ENCODE data around the gene PEAR1. TPM values are rescaled to one million over a fixed set of nuclear protein-coding genes. Genes with fewer than 3 reads are reported as not detected.
A peak's percentile ranks its signal among the peaks of the same experiment; 100 is the strongest.

PEAR1 gene
- polyA plus RNA-seq, 1 of the 3 experiments (the other 2 are of a cell fraction) = 1.2 TPM

- TF ChIP-seq YY1 (IDR thresholded peaks at IDR 0.05; ENCODE audit: low read depth) (no peak), TAF1 (IDR thresholded peaks at IDR 0.05; ENCODE audit: borderline replicate concordance, low read depth, low read length) (no peak), EP300 (IDR thresholded peaks at IDR 0.05; ENCODE audit: borderline replicate concordance in 1 of 2, low read depth in 1 of 2, low read length in 1 of 2) (no peak), NRF1 (IDR thresholded peaks at IDR 0.05; ENCODE audit: low read depth, low read length) (no peak), SMC3 (IDR thresholded peaks at IDR 0.05; ENCODE audit: low read depth, low read length) (no peak), JUND (IDR thresholded peaks at IDR 0.05) (no peak)
Measured at GRCh38 chr1:156925154-156926010, 31.9 kb downstream of the PEAR1 start (continued).

- H3K9me3 ChIP-seq = no peaks in the 10 kb centered on the region
- H3K27ac ChIP-seq (ENCODE audit: low read depth in 2 of 2, low read length in 1 of 2) = peak overlapping the region in 1 of 2 experiments; percentile 50; a peak in 2 of 4 replicates
- H3K9ac ChIP-seq = no peak overlapping the region
- H2AFZ ChIP-seq (ENCODE audit: low read depth) = no peak overlapping the region
- peaks cover 15% of the 10 kb centered on the region for H3F3A ChIP-seq (replicated peaks; ENCODE audit: insufficient read depth)
- no peaks in the 10 kb centered on the region for H3K27me3 ChIP-seq (ENCODE audit: insufficient read depth)
- 36% methylated on average over 3 of the region's 3 CpGs for WGBS (ENCODE audit: low lambda C conversion rate)
- H3K4me2 ChIP-seq = no peak overlapping the region
- no peak overlapping the region for H3K4me3 ChIP-seq (ENCODE audit: low read depth in 2 of 2, low read length in 1 of 2)
- H3K9me2 ChIP-seq = no peaks in the 10 kb centered on the region
- POLR2A ChIA-PET = interaction anchor here (0.8 to 2.7 kb wide), 2 partner anchors 13 to 66 kb away, joined by 3 to 15 read pairs; partner anchors contain the start of gene NTRK1
- H3K4me1 ChIP-seq (ENCODE audit: control insufficient read depth in 1 of 2, insufficient read depth in 2 of 2, low read depth in 1 of 2, low read length in 1 of 2) = peaks cover 5 to 25% of the 10 kb centered on the region in 2 experiments; a peak in 2 of 4 replicates
- H3K79me2 ChIP-seq (ENCODE audit: insufficient read depth) = no peaks in the 10 kb centered on the region
- peak; percentile 78 for DNase-seq
- CTCF ChIA-PET = interaction anchor here (0.8 to 12.9 kb wide), 11 partner anchors 9 to 241 kb away, joined by 3 to 308 read pairs (median 65); partner anchors contain the start of genes INSRR, NTRK1 and PEAR1
- no peaks in the 10 kb centered on the region for H4K20me1 ChIP-seq (ENCODE audit: insufficient read depth)
- H3K36me3 ChIP-seq (replicated peaks in 1 of 2; ENCODE audit: control insufficient read depth in 1 of 2, insufficient read depth in 2 of 2, low read length in 1 of 2) = no peaks in the 10 kb centered on the region
- TF ChIP-seq SIN3A (IDR thresholded peaks at IDR 0.05; ENCODE audit: borderline replicate concordance, low read depth, low read length) (no peak), REST (IDR thresholded peaks at IDR 0.05; ENCODE audit: low read depth, low read length) (no peak), SMC3 (IDR thresholded peaks at IDR 0.05; ENCODE audit: low read depth, low read length) (peak; percentile 5; the same call in 1 of the 2 replicates), MAX (IDR thresholded peaks at IDR 0.05; ENCODE audit: low read depth) (0 out of 2 replicates have a peak, but pooled peaks have one; percentile 16), MEF2A (IDR thresholded peaks at IDR 0.05; ENCODE audit: borderline replicate concordance, low read depth) (no peak), ELF1 (IDR thresholded peaks at IDR 0.05) (no peak), TAF1 (IDR thresholded peaks at IDR 0.05; ENCODE audit: borderline replicate concordance, low read depth, low read length) (no peak), RCOR1 (IDR thresholded peaks at IDR 0.05; ENCODE audit: low read length) (peak; percentile 20; the same call in 1 of the 2 replicates), YY1 (IDR thresholded peaks at IDR 0.05; ENCODE audit: low read depth) (no peak), FOXM1 (IDR thresholded peaks at IDR 0.05; ENCODE audit: low read depth) (no peak), RFX5 (IDR thresholded peaks at IDR 0.05; ENCODE audit: low read length) (no peak), FOXJ3 (CRISPR knock-in tag; IDR thresholded peaks at IDR 0.05) (no peak), ZBTB33 (IDR thresholded peaks at IDR 0.05; ENCODE audit: borderline replicate concordance, low read depth) (no peak), USF2 (IDR thresholded peaks at IDR 0.05; ENCODE audit: borderline replicate concordance, low read depth, low read length) (no peak), FOSL2 (IDR thresholded peaks at IDR 0.05; ENCODE audit: borderline replicate concordance, low read depth) (no peak), EZH2phosphoT487 (IDR thresholded peaks at IDR 0.05; ENCODE audit: borderline replicate concordance, low read depth) (no peak), IRF3 (IDR thresholded peaks at IDR 0.05; ENCODE audit: low read depth, low read length) (no peak), CHD2 (IDR thresholded peaks at IDR 0.05; ENCODE audit: low read length, partially characterized antibody) (no peak), GABPA (IDR thresholded peaks at IDR 0.05; ENCODE audit: low read depth) (no peak)
Measured at GRCh38 chr1:156926175-156926574, 32.7 kb downstream of the PEAR1 start.
